Fibroblast of skin of abdomen (primary cell): ENCODE measurements around the gene NUCB2. TPM values are rescaled to one million over a fixed set of nuclear protein-coding genes. Genes with fewer than 3 reads are reported as not detected.
A peak's percentile ranks its signal among the peaks of the same experiment; 100 is the strongest.
"Not testable (repeated sequence)": the region's sequence is repeated elsewhere in the genome, so short reads cannot be mapped to it uniquely, and the experiment has no call there.

ENCODE experiments used
- DNase-seq: peaks from one replicate; pipeline ENCODE4 v3.0.0-alpha.2; 2013
- polyA plus RNA-seq, 2 experiments: library from polyadenylated mRNA; unstranded; fragments of 120-200 nt; gene quantifications; one replicate each; pipeline ENCODE4 v1.2.1, GENCODE V29; 2013; ENCODE audit not compliant: insufficient read length in 2 of 2

The NUCB2 gene
- polyA plus RNA-seq (2013, experiment 1 of 2; ENCODE audit: insufficient read length), result 144 TPM
- 139 TPM for polyA plus RNA-seq (2013, experiment 2 of 2; ENCODE audit: insufficient read length)

DNA sequence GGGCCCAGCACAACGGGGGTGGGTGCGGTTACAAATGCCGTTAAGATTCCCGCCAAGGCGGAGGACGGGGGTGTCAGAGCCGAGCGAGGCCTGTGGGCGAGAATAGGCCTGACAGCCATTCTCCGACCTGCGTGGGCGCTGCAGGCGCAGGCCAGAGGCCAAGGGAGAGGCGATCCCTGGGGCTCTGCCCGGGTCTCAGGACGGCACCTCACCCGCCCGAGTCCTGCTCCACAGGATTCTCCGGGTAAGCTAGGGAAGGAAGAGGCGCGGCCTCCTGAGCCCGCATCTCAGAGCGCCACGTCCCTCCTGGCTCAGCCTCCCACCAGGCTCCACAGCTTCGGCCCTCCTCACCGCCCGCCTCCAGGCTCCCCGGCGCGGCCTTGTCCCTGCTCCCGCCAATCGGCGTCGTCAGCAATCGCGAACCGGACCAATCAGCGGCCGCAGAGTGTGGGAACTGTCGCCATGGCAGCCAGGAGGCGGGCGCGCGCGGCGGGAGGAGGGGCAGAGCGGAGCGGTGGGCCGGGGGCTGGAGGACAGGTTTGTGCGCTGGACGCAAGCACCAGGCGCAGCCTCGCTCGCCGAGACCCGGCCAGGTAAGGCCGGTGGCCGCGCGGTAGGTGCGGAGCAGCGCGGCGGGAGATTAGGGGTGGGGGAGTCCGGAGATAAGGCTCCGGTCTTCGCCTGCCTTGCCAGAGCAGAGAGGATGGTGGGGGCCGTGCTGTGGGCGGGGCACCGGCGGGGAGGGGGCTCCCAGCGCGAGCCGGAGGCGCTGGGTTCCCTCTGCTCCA is at the start of gene NUCB2:
NUCB2 (plus strand) TSS at position 504 of the 788 bp plus-strand sequence. CDS start 18,585 bp downstream, outside the sequence.
- DNase-seq, result peak; percentile 96

DNA sequence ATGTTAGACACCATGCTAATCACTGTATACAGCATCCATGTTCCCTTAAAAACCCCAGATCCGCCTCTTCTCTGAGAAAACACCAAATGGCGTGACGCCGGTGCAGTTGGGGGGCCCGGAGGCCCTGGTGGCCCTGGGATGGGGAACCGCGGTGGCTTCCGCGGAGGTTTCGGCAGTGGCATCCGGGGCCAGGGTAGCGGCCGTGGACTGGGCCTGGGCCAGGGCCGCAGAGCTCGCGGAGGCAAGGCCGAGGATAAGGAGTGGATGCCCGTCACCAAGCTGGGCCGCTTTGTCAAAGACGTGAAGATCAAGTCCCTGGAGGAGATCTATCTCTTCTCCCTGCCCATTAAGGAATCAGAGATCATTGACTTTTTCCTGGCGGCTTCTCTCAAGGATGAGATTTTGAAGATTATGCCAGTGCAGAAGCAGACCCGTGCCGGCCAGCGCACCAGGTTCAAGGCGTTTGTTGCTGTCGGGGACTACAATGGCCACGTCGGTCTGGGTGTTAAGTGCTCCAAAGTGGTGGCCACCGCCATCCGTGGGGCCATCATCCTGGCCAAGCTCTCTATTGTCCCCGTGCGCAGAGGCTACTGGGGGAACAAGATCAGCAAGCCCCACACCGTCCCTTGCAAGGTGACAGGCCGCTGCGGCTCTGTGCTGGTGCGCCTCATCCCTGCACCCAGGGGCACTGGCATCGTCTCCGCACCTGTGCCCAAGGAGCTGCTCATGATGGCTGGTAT is 48.2 kb upstream of the NUCB2 start:
- DNase-seq, result not testable (repeated sequence)

DNA sequence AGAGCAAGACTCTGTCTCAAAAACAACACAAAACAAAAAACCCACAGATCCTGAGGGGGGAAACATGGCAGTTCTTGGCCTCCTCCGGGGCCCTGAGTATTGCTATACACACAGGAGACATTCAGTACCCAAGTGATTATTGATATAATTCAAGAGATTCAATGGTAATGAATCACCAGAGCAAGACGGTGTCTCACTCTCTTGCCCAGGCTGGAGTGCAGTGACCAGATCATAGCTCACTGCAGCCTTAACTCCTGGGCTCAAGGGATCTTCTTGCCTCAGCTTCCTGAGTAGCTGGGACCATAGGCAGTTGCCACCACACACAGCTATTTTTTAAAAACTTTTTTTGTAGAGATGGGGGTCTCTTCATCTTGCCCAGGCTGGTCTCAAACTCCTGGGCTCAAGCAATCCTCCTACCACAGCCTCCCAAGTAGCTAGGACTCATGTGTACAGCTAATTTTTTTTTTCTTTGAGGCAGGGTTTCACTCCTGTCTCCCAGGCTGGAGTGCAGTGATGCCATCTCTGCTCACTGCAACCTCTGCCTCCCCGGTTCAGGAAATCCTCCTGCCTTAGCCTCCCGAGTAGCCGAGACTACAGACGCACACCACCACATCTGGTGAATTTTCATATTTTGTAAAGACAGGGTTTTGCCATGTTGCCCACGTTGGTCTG is 46.9 kb upstream of the NUCB2 start:
- no peak for DNase-seq

DNA sequence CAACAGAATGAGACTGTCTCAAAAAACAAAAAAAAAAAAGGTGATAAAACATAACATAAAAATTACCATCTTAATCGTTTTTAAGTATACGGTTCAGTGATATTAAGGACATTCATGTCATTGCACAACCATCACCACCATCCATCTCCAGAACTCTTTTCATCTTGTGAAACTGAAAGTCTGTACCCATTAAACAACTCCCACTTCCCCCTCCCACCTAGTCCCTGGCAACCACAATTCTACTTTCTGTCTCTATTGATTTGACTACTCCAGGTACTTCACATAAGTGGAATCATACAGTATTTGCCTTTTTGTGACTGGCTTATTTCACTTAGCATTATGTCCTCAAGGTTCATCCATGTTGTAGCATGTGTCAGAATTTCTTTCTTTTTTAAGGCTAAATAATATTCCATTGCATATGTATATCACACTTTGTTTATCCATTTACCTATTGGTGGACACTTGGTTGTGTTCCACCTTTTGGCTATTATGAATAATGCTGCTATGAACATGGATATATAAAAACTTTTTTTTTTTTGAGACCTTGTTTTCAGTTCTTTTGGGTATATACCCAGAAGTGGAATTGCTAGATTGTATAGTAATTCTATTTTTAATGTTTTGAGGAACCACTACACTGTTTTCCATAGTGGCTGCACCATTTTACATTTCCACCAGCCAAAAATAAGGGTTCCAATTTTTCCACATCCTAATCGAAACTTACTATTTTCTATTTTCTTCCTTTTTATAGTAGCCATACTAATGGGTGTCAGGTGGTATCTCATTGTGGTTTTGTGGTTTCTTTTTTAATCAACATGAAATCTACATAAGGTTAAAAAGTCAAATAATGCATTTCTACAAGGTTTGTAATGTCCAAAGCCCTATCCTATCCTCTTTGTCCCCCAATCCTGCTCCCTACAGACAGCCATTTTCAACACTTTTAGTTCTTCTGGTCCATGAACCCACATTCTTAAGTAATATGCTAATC is 45.4 kb upstream of the NUCB2 start:
- no peak for DNase-seq

DNA sequence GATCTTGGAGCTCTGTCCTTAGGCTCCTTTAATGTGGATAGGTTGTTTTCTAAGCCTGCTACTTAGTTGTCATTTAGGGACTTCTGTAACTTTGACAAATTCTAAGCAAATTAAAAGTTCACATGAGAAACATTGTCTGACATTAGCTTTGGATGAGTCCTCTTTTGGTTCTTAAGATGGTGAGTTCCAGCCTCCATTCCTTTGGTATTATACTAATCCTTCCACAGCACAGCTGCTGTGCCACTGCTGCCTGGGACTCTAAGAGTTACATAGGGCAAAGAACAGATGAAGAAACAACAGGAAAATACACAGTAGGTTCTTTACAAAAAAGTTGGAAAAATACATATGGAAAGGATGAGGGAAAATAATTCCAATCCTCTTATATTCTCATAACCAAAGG is 43.4 kb upstream of the NUCB2 start:
- DNase-seq, result no peak

DNA sequence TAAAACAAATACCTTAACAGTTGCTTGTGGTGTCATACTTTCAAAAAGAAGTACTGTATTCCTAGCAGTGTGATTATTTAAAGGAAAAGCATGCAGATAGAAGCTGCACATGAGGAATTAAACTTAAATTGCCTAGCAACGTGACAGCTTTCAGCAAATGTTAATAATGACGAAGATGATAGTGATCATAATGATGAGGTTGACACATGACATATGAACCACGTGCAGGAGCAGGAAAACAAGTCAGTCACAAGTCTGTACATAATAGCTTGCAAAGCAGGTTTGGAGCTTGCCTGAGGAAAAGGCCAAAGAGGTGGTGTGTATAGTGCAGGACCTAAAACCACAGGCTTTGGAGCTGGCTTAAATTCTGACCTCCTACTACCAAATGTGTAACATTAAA is 38.2 kb upstream of the NUCB2 start:
- DNase-seq, result no peak

DNA sequence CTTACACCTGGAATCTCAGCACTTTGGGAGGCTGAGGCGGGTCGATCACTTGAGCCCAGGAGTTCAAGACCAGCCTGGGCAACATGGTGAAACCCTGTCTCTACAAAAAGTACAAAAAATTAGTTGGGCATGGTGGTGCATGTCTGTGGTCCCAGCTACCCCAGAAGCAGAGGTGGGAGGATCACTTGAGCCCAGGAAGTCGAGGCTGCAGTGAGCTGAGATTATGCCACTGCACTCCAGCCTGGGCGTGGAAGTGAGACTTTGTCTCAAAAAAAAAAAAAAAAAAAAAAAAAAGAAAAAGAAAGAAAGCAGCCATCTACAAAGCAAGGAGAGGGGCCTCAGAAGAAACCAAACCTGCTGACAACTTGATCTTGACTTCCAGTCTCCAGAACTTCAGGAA is 36.6 kb upstream of the NUCB2 start:
- DNase-seq, result not testable (repeated sequence)

DNA sequence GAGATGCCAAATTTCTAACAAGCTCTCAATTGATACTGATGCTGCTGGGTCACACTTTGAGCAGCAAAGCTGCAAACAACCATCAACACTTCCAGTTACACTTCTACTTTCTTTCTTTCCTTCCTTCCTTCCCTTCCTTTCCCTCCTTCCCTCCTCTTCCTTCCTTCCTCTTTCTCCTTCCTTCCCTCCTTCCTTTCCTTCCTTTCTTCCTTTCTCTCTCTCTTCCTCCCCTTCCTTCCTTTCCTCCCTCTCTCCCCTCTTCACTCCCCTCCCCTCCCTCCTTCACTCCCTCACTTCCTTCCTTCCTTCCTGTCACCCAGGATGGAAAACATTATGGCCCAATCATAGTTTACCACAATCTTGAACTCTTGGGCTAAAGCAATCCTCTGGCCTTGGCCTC is 35.8 kb upstream of the NUCB2 start:
- no peak for DNase-seq

DNA sequence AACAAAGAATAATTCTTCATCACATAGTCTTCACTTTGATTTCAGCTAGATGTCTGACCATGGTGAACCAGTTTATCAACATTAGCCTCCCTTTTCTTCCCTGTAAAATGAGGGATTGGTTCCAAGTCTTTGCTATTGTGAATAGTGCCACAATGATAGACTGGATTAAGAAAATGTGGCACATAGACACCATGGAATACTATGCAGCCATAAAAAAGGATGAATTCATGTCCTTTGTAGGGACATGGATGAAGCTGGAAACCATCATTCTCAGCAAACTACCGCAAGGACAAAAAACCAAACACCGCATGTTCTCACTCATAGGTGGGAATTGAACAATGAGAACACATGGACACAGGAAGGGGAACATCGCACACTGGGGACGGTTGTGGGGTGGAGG is 33.6 kb upstream of the NUCB2 start:
- DNase-seq, result not testable (repeated sequence)

DNA sequence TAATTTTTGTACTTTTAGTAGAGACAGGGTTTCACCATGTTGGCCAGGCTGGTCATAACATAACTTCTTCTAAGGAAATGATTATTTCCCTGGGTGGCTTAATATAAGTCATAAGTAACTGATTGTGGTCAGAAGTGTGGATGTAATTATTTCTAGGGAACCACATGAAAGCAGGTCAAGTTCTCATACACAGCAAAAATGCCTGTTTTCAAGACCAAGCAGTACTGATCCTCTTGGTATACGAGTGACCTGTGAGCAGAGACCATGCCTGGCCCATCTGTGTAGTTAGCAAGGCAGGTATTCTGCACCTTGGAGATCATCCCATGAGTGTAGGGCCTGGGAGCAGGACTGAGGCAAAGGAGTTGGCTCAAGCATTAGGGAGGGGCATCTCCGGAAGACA is 32.5 kb upstream of the NUCB2 start:
- DNase-seq, result no peak

DNA sequence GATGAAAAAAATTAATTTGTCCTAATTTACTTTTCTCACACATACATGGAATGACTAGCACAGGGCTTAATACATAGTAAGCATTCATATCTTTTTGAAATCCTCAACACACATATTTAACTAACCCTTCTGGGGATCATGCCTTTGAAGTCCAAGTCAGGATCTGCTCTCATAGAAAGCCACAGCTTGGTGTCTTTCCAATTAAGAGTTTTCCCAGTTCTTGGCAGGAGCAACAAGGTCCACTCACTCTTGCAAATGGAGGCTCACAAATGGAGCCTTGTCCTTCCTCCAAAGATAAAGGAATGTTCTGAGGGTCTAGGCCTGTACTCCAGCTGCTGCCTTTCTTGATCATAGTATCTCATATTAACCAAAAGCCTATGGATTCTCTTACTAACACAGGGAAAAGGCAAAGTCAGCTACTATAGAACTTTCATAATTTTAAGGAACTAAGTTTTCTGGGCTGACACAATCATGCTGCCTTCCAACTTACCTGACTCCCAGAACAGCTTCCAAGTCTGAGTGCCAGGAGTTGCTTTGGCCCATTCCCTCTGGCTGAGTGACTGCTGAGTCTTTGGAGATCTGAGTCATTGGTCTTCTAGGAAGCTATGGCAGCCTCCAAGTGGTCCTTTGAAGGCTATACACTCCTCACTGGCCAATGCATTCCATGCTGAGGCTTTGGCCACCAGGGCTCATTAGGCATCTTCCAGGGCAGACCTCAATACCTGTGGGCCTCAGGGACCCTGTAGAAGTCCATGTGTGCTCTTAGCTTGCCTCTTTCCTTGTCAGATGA is 25.8 kb upstream of the NUCB2 start:
- no peak for DNase-seq

DNA sequence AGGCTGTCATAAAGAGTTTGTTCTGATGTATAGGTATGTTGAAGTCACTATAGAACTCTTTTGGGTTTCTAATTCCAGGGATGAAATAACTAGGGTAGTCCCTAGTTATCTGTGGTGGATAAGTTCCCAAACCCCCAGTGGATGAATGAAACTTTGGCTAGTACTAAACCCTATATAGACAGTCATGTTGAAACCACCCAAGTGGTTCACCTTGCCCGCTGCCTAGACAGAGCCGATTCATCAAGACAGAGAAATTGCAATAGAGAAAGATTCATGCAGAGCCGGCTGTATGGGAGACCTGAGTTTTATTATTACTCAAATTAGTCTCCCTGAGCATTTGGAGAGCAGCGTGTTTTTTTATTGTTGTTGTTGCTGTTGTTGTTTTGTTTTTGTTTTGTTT is 23.8 kb upstream of the NUCB2 start:
- no peak for DNase-seq

DNA sequence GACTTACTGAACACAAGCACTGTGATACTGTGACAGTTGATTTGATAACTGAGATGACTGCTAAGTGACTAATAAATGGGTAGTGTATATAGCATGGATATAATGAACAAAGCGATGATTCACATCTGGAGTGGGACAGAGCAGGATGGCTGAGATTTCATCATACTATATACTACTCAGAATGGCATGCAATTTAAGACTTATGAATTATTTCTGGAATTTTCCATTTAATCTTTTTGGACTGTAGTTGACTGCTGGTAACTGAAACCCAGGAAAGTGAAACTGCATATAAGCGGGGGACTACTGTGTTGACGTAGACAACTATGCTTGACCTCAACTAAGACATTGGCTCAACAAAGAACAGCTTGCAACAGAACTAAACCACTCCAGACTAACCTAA is 20.0 kb upstream of the NUCB2 start:
- peak; percentile 95 for DNase-seq

DNA sequence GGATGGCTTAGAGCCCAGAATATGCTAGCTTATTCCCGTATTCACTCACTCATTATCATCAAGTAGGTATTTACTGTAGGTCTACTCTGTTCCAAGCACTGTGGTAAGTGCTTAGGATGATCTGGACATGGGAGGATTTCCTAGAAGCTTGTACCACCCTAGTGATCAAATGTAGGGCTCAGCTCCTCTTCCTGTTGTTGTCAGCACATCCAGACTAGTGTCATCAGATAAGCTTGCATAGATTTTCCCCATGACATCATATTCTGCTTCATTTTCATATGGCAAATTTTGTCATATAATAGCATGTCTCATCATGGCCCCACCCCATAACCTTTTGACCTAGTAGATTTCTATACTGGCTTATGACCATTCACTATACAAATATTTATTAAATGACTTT is 19.3 kb upstream of the NUCB2 start:
- peak; percentile 61 for DNase-seq

DNA sequence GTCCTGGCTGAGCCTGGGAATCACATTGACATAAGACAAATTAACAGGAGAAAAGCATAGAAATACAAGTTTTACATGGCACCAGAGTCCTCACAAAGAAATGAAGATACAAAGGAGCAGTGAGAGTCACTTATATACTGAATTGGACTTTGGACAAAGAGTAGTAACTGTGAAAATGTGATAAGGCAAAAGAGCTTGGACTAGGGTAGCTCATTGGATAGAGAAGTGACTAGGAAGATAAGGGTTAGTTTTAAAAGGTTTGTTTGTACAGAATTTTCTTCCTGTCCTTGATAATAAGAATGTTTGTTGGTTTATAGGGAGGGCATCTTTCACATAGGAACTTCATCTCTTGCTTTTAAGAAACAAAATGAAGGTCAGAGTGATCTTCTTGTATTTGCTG is 17.9 kb upstream of the NUCB2 start:
- DNase-seq, result no peak

DNA sequence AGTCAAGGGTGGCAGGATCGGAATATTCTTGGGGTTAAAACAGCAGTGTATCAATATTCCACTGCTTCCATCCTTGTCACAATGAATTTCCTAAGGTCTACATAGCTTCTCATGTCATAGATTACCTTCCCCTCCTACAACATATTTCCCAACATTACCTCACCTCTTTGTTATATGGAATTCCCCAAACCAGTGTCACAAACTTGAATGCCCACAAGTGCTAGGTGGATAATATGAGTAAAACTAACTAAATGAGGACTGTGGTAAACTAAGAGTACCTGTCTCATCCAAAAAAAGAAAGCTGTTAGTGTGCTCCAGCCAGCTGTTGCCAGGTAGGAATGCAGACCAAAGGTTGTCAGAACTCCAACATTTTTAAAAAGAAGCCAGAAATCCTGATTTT is 17.0 kb upstream of the NUCB2 start:
- DNase-seq, result no peak

DNA sequence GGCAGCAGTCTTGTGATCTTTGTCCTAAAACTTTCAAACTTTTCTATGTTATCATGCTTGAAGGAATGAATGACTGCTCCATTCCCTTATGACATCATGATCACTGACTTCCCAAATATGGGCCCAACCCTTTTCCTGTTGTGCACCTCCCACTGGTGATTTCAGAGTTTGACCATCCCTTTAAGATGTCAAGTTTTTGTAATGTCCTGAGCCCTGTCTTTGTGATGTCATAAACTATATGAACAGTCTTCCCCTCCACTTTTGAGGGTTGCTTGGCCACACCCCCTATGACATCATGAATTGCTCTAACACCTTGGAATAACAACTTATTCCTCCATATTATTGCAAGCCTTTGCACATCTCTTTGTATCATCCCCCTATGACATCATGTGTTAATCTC is 16.5 kb upstream of the NUCB2 start:
- DNase-seq, result no peak

DNA sequence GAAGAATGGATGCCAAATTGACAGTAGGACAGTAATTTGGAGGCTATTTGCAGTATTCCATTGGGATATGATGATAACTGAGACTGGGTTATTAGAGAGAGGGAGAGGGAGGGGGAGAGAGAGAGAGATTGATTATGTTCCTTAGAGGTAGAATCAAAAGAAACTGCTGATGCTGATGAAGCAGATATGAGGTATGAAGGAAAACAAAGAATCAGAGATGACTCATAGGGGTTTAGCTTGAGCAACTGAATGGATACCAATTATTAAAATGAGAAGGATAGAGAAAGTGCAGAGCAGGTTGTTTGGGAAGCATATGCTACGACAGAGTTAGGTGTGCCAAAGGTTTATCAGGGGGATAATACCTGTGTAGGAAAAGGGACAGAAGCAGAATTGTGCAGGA is 12.8 kb upstream of the NUCB2 start:
- DNase-seq, result peak; percentile 21

DNA sequence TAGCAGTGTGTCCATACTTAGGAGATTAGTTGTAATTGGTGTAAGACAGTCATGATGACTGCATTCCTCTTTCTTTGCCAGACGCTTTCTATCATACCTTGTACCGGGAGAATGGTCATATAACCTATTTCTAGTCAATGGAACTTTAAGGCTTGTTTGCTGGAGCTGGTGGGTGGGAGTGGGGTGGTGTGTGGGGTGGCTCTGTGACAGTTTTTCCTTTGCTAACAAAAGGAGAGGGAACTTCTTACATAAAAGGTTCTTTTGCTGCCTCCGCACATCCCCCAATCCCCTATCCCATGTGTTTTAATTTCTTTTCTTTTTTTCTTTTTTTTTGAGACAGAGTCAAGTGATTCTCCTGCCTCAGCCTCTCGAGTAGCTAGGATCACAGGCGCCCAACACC is 9.8 kb upstream of the NUCB2 start:
- no peak for DNase-seq

DNA sequence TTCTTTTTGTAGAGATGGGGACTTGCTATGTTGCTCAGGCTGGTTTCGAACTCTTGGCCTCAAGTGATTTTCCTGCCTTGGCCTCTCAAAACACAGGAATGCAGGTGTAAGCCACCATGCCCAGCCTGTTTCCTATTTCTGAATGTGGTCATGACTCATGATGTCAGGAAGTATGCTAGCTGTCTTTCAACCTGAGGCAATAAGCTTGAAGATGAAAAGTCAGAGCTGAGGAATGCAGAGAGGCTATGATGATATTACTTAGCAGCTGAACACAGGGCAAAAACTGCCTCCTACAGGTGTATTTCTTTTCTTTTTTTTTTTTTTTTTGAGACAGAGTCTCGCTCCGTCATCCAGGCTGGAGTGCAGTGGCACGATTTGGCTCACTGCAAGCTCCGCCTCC is 9.0 kb upstream of the NUCB2 start:
- DNase-seq, result peak; percentile 43

DNA sequence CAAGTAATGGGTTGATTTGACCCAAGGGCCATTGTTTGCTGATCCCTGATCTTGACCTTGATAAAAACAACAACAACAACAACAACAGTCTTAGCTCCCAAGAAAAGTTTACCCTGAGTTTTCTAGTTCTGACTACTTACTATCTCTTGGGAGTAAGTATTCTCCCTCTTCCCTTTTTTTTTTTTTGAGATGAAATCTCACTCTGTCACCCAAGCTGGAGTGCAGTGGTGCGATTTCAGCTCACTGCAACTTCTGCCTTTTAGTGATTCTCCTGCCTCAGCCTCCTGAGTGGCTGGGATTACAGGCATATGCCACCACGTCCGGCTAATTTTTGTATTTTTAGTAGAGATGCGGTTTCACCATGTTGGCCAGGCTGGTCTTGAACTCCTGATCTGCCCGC is 8.0 kb upstream of the NUCB2 start:
- not testable (repeated sequence) for DNase-seq
